Activated CD4-positive, alpha-beta memory T cell treated with anti-CD3 and anti-CD28 coated beads for 36 hours (primary cell): Measurements from ENCODE around the gene HIKESHI. TPM values are rescaled to one million over a fixed set of nuclear protein-coding genes. Genes with fewer than 3 reads are reported as not detected.
"Not testable (repeated sequence)": the region's sequence is repeated elsewhere in the genome, so short reads cannot be mapped to it uniquely, and the experiment has no call there.

ENCODE experiments used
- CTCF ChIA-PET: fragments of 350-600 bp; sonication (Branson Sonifier 250); formaldehyde crosslinking; loops from one replicate; lab custom pipeline; 2021; ENCODE audit warnings: antibody characterized with exemption, inconsistent platforms; lab: Charles Lee
- POLR2A ChIA-PET: fragments of 350-600 bp; sonication (Branson Sonifier 250); formaldehyde crosslinking; loops from one replicate; lab custom pipeline; 2021; ENCODE audit warnings: antibody characterized with exemption; lab: Charles Lee
- DNase-seq: peaks from one replicate; pipeline ENCODE4 v3.0.0-alpha.2; 2020
- H3K27ac Mint-ChIP-seq: one replicate; pipeline ENCODE4 v1.8.0; 2021; ENCODE audit warnings: mixed read lengths
- H3K27me3 Mint-ChIP-seq: one replicate; pipeline ENCODE4 v1.8.0; 2021; ENCODE audit warnings: mixed read lengths
- H3K36me3 Mint-ChIP-seq: one replicate; pipeline ENCODE4 v1.8.0; 2021; ENCODE audit warnings: mixed read lengths
- H3K4me1 Mint-ChIP-seq: one replicate; pipeline ENCODE4 v1.8.0; 2021; ENCODE audit warnings: low read depth, mixed read lengths
- H3K4me3 Mint-ChIP-seq: one replicate; pipeline ENCODE4 v1.8.0; 2021; ENCODE audit warnings: mild to moderate bottlenecking, mixed read lengths
- H3K9me3 Mint-ChIP-seq: one replicate; pipeline ENCODE4 v1.8.0; 2021; ENCODE audit warnings: mixed read lengths
- intact Hi-C: fragments of 100-400 bp; cut with micrococcal nuclease; formaldehyde crosslinking; loops from one replicate; pipeline ENCODE4 v1.15.1; 2023
- total RNA-seq, 2 experiments: library from RNA; stranded (reverse); gene quantifications; one replicate each; pipeline ENCODE4 v1.2.3, GENCODE V29; 2021

HIKESHI gene
- total RNA-seq, 2 experiments from 2014 or later = 53.1 to 55.1 TPM

GRCh38 chr11:86357412-86357811 lies 55.4 kb downstream of the HIKESHI start:
- H3K4me3 Mint-ChIP-seq, H3K4me1 Mint-ChIP-seq, H3K27me3 Mint-ChIP-seq, H3K27ac Mint-ChIP-seq, CTCF ChIA-PET, H3K36me3 Mint-ChIP-seq, intact Hi-C loops, H3K9me3 Mint-ChIP-seq, DNase-seq: not testable (repeated sequence)
- POLR2A ChIA-PET = interaction anchor here (0.7 kb wide), 1 partner anchor 915 kb away, joined by 3 read pairs; no protein-coding TSS in a partner anchor

GRCh38 chr11:86358720-86359119 lies 56.7 kb downstream of the HIKESHI start:
- POLR2A ChIA-PET = no interaction called here
- H3K4me3 Mint-ChIP-seq = no peak overlapping the region
- H3K27me3 Mint-ChIP-seq = peaks cover 3% of the 10 kb centered on the region
- H3K36me3 Mint-ChIP-seq = no peaks in the 10 kb centered on the region
- CTCF ChIA-PET = no interaction called here
- intact Hi-C loops = no loop called here
- DNase-seq = no peak
- no peaks in the 10 kb centered on the region for H3K4me1 Mint-ChIP-seq
- H3K9me3 Mint-ChIP-seq = peaks cover 6% of the 10 kb centered on the region
- no peak overlapping the region for H3K27ac Mint-ChIP-seq

- DNase-seq = no peak
- intact Hi-C loops = no loop called here
- Mint-ChIP-seq H3K36me3 (no peaks in the 10 kb centered on the region), H3K27me3 (peaks cover 3% of the 10 kb centered on the region), H3K4me1 (no peaks in the 10 kb centered on the region), H3K4me3 (no peak overlapping the region), H3K27ac (no peak overlapping the region), H3K9me3 (peaks cover 9% of the 10 kb centered on the region)
- ChIA-PET POLR2A (no interaction called here), CTCF (no interaction called here)
Measured at GRCh38 chr11:86360775-86361395, 58.8 kb downstream of the HIKESHI start.

- intact Hi-C loops = no loop called here
- no peaks in the 10 kb centered on the region for H3K4me1 Mint-ChIP-seq
- no peak overlapping the region for H3K27ac Mint-ChIP-seq
- POLR2A ChIA-PET = no interaction called here
- H3K27me3 Mint-ChIP-seq = peaks cover 3% of the 10 kb centered on the region
- H3K36me3 Mint-ChIP-seq = no peaks in the 10 kb centered on the region
- DNase-seq = no peak
- CTCF ChIA-PET = no interaction called here
- H3K9me3 Mint-ChIP-seq = peaks cover 9% of the 10 kb centered on the region
- H3K4me3 Mint-ChIP-seq = no peak overlapping the region
Measured at GRCh38 chr11:86363424-86363823, 61.4 kb downstream of the HIKESHI start.

- Mint-ChIP-seq H3K9me3 (peaks cover 9% of the 10 kb centered on the region), H3K27me3 (peaks cover 2% of the 10 kb centered on the region), H3K27ac (no peak overlapping the region), H3K36me3 (no peaks in the 10 kb centered on the region), H3K4me1 (no peaks in the 10 kb centered on the region), H3K4me3 (no peak overlapping the region)
- no peak for DNase-seq
- ChIA-PET POLR2A (no interaction called here), CTCF (no interaction called here)
- intact Hi-C loops = no loop called here
Measured at GRCh38 chr11:86365546-86365945, 63.5 kb downstream of the HIKESHI start.

- no peaks in the 10 kb centered on the region for H3K9me3 Mint-ChIP-seq
- CTCF ChIA-PET = no interaction called here
- H3K27ac Mint-ChIP-seq = no peak overlapping the region
- H3K36me3 Mint-ChIP-seq = no peaks in the 10 kb centered on the region
- no peak for DNase-seq
- POLR2A ChIA-PET = no interaction called here
- intact Hi-C loops = no loop called here
- no peak overlapping the region for H3K4me3 Mint-ChIP-seq
- H3K4me1 Mint-ChIP-seq = peaks cover 4% of the 10 kb centered on the region
- peaks cover 7% of the 10 kb centered on the region for H3K27me3 Mint-ChIP-seq
Measured at GRCh38 chr11:86369668-86370067, 67.6 kb downstream of the HIKESHI start.

GRCh38 chr11:86370171-86370570 lies 68.1 kb downstream of the HIKESHI start:
- Mint-ChIP-seq H3K4me3 (no peak overlapping the region), H3K27me3 (peaks cover 9% of the 10 kb centered on the region), H3K27ac (no peak overlapping the region), H3K36me3 (no peaks in the 10 kb centered on the region), H3K9me3 (no peaks in the 10 kb centered on the region), H3K4me1 (peaks cover 4% of the 10 kb centered on the region)
- DNase-seq = no peak
- CTCF ChIA-PET = no interaction called here
- POLR2A ChIA-PET = no interaction called here
- intact Hi-C loops = no loop called here

- POLR2A ChIA-PET = no interaction called here
- Mint-ChIP-seq H3K4me1 (peaks cover 4% of the 10 kb centered on the region), H3K27me3 (peaks cover 9% of the 10 kb centered on the region), H3K36me3 (no peaks in the 10 kb centered on the region), H3K4me3 (no peak overlapping the region), H3K9me3 (peaks cover 2% of the 10 kb centered on the region), H3K27ac (no peak overlapping the region)
- intact Hi-C loops = no loop called here
- no peak for DNase-seq
- CTCF ChIA-PET = interaction anchor here (1.1 kb wide), 1 partner anchor 237 kb away, joined by 3 read pairs; no protein-coding TSS in a partner anchor
Measured at GRCh38 chr11:86370922-86371594, 69.0 kb downstream of the HIKESHI start.

- H3K4me1 Mint-ChIP-seq = peaks cover 4% of the 10 kb centered on the region
- H3K27me3 Mint-ChIP-seq = peaks cover 9% of the 10 kb centered on the region
- no peak overlapping the region for H3K4me3 Mint-ChIP-seq
- peaks cover 1% of the 10 kb centered on the region for H3K36me3 Mint-ChIP-seq
- intact Hi-C loops = no loop called here
- no peak for DNase-seq
- CTCF ChIA-PET = interaction anchor here (1.1 kb wide), 1 partner anchor 236 kb away, joined by 3 read pairs; no protein-coding TSS in a partner anchor
- no peak overlapping the region for H3K27ac Mint-ChIP-seq
- POLR2A ChIA-PET = no interaction called here
- peaks cover 4% of the 10 kb centered on the region for H3K9me3 Mint-ChIP-seq
Measured at GRCh38 chr11:86372041-86372440, 70.0 kb downstream of the HIKESHI start.

GRCh38 chr11:86372586-86372985 lies 70.5 kb downstream of the HIKESHI start:
- intact Hi-C loops = no loop called here
- Mint-ChIP-seq H3K4me3 (no peak overlapping the region), H3K27me3 (peaks cover 9% of the 10 kb centered on the region), H3K4me1 (peaks cover 4% of the 10 kb centered on the region), H3K27ac (no peak overlapping the region), H3K36me3 (peaks cover 1% of the 10 kb centered on the region), H3K9me3 (peaks cover 4% of the 10 kb centered on the region)
- ChIA-PET POLR2A (no interaction called here), CTCF (no interaction called here)
- DNase-seq = no peak

- no peak overlapping the region for H3K4me3 Mint-ChIP-seq
Measured at GRCh38 chr11:86374069-86374468, 72.0 kb downstream of the HIKESHI start.

GRCh38 chr11:86374586-86374985 lies 72.5 kb downstream of the HIKESHI start, which contains the start of gene CCDC81:
Gene CCDC81 (plus strand): TSS chr11:86374887. CDS start chr11:86375164, 277 bp downstream.
- Mint-ChIP-seq H3K27me3 (peaks cover 9% of the 10 kb centered on the region), H3K4me1 (peaks cover 4% of the 10 kb centered on the region), H3K27ac (no peak within 1 kb of the TSS), H3K9me3 (peaks cover 4% of the 10 kb centered on the region), H3K4me3 (no peak within 1 kb of the TSS), H3K36me3 (peaks cover 1% of the 10 kb centered on the region)
- ChIA-PET POLR2A (no interaction called here), CTCF (no interaction called here)
- DNase-seq = no peak
- intact Hi-C loops = no loop called here

More at GRCh38 chr11:86374069-86374468, 72.0 kb downstream of the HIKESHI start:
- Mint-ChIP-seq H3K4me1 (peaks cover 4% of the 10 kb centered on the region), H3K36me3 (peaks cover 1% of the 10 kb centered on the region), H3K9me3 (peaks cover 4% of the 10 kb centered on the region), H3K27ac (no peak overlapping the region), H3K27me3 (peaks cover 9% of the 10 kb centered on the region)
- ChIA-PET POLR2A (no interaction called here), CTCF (no interaction called here)
- intact Hi-C loops = no loop called here
- no peak for DNase-seq
